CD4-positive, alpha-beta T cell treated with Interferon alpha-2 for 1 hour (primary cell): ENCODE measurements around the gene RCN1.
A peak's percentile ranks its signal among the peaks of the same experiment; 100 is the strongest.
"Not testable (repeated sequence)": the region's sequence is repeated elsewhere in the genome, so short reads cannot be mapped to it uniquely, and the experiment has no call there.

Source experiments
- DNase-seq, 2 donors: peaks; one replicate each; pipeline ENCODE4 v3.0.0-alpha.2; 2020 to 2022

The RCN1 gene

GRCh38 chr11:32113920-32114203, 23.0 kb downstream of the RCN1 start:
- no peak for DNase-seq

DNA sequence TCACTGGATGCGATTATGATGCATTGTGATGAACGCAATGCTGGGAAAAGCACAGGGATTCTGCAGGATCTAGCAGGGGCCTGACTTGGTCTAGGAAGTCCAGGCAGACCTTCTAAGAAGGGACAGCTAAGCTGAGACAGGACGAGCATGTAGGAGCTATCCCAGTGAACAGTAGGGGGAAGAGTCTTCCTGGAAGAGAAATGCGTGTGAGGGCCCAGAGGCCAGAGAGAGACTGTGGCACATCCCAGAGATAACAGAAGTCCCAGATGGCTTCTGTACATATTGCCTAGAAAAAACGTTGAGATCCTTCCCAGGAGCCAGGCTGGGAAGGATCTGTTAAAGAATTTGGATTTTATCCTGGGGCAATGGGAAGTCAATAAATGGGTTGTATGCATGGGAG, 24.6 kb downstream of the RCN1 start:
- no peak for DNase-seq

- DNase-seq, result no peak
These were observed 25.8 kb downstream of the RCN1 start for GRCh38 chr11:32116668-32117067.

- DNase-seq, result no peak
These were observed 27.4 kb downstream of the RCN1 start for GRCh38 chr11:32118025-32118974.

- DNase-seq, result not testable (repeated sequence)
These were observed 28.3 kb downstream of the RCN1 start for GRCh38 chr11:32119139-32119538.

DNA sequence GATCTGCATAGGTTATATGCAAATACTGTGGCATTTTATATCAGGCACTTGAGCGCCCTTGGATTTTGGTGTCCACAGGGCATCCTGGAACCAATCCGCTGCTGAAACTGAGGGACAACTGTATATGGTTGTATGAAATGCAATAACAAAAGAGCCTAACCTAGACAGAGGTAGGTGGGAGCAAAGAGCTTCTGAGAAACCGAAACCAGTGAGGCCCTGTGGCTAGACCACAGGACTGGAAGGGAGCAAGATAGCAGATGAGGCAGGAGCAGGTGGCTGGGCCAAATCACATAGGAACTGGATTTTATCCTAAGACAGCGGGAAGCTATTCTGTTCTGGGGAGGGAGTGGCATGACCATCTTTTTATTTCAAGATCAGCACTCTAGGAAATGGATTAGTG, 30.1 kb downstream of the RCN1 start:
- DNase-seq, result peak in 1 of 2 donors; percentile 25

GRCh38 chr11:32122200-32122599, 31.3 kb downstream of the RCN1 start:
- no peak for DNase-seq

DNA sequence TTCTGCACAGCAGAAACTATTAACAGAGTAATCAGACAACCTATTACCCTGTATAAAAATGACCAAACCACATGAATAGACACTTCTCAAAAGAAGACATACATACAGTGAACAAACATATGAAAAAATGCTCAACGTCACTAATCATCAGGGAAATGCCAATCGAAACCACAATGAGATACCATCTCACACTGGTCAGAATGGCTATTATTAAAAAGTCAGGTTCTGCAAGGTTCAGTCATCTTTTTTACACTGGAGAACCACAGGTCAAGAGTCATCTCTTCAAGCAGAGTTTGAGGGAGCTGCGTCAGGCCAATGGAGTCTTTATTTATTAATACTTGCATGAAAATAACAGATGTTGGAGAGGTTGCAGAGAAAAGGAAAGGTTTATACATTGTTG, 40.4 kb downstream of the RCN1 start:
- DNase-seq, result no peak

- DNase-seq, result no peak
These were observed 45.8 kb downstream of the RCN1 start for GRCh38 chr11:32136657-32137056.

GRCh38 chr11:32137263-32137662, 46.4 kb downstream of the RCN1 start:
- DNase-seq, result no peak

DNA sequence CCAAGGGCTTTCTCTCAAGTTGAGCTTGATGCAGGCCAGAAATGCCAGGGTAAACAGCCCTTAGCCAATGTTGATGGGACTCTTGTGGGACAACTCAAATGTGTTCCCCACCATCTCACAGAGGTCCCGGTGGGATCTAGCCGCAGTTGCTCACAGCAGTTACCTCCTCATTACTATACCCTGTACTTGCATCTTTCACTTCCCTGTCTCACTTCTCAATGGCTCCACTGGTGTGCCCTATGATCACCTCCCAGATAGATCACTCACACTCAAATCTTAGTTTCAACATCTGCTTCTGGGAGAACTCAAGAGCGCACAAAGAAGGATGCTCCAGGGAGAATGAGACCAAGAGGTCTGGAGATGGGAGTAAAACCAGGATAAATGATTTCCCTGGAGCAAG, 47.0 kb downstream of the RCN1 start:
- DNase-seq, result no peak

DNA sequence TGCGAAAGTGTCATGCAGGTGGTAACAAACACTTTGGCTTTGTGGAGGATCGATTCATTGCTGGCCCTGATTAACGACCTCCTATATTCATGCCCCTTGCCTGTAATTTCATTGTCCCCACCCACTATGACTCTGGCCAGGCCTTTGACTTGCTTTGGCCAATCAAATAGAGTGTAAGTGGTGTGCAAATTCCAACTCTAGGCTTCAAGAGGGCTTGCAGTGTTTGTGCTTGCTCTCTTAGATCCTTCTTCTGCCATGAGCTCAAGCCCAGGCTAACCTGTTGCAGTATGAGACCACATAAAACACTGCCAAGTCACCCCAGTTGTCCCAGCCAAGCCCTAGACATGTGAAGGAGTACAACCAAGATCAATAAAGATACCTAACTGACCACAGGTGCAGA, 48.0 kb downstream of the RCN1 start:
- DNase-seq, result no peak

GRCh38 chr11:32139896-32140520, 49.1 kb downstream of the RCN1 start:
- no peak for DNase-seq

- DNase-seq, result no peak
These were observed 51.1 kb downstream of the RCN1 start for GRCh38 chr11:32141745-32142546.

DNA sequence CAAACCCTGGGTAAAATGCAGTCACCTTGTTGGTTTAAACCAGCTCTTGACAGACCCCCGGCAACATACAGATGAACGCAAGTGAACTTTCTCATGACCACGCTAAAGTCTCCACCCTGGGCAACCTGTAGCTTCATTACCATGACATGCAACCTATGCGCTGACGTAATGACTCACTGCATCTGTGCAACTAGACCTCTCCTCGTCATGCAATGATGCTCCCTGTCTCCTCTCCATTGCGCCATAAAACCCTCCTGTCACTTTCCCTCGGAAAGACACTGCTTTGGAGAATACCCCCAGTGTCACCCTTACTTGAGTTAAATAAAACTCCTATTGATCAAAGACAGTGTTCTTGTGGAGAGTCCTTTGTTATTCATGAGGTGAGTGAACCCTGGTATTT, 52.5 kb downstream of the RCN1 start:
- no peak for DNase-seq

- DNase-seq, result no peak
These were observed 54.4 kb downstream of the RCN1 start for GRCh38 chr11:32145282-32145681.

DNA sequence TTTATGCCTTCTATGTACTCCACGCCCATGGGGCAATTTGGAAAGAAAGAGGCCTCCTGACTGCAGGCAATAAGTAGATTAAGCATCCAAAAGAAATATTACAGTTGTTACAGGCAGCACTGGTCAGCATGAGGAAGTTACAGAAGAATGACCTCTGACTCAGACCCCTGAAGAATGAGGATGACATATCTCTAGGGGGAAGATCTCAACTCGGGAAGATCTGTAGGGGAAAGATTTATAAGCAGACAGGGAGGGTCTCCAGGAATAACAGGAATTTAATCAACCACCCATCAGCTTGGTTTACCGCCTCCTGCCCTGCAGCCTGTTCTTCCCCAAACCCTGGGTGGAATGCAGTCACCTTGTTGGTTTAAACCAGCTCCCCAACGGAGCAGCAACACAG, 58.0 kb downstream of the RCN1 start:
- DNase-seq, result no peak

- DNase-seq, result no peak
These were observed 58.9 kb downstream of the RCN1 start for GRCh38 chr11:32149748-32150147.

DNA sequence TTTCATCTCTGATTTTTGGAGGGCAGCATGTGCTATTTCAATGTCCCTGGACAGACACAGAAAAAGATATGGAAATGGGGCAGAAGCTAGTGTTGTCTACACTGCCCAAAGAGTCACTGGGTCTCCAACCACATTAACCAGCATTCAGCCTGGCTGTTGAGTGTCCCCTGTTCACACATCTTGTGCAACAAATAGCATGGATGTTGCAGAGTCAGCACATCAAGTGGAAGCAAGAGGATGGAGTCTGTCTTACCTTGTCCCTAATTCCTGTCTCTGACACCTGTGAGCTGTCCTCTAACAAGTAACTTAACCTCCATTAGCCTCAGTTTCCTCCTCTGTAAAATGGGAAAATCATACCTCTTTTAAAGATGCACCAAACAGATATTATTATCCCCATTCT, 60.2 kb downstream of the RCN1 start:
- DNase-seq, result no peak

DNA sequence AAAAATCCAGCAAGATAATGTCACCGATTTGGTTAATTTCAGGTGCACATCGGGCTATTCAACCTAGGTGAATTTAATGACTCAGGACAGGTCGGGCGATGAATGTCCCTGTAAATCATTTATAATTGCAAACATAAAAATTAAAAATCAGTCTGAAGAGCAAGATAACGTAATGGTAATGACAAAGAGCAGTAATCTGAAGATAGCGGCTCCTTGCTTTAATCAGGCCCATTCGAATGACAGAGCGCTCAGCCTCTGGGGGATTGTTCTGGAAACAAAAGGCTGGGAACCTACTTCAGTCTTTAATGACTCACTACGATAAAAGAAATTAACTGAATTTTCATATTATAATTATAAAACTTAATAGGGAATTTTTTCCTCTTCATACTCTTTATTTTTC, 61.3 kb downstream of the RCN1 start:
- DNase-seq, result no peak

GRCh38 chr11:32152821-32153220, 61.9 kb downstream of the RCN1 start:
- no peak for DNase-seq

- DNase-seq, result no peak
These were observed 62.9 kb downstream of the RCN1 start for GRCh38 chr11:32153747-32154146.

GRCh38 chr11:32154275-32154674, 63.4 kb downstream of the RCN1 start:
- peak in 1 of 2 donors; percentile 7 for DNase-seq
